K562 (cell line): ENCODE results near the gene UBN2. TPM values are rescaled to one million over a fixed set of nuclear protein-coding genes. Genes with fewer than 3 reads are reported as not detected.

Experiments
- C11orf30 ChIP-seq: fragments of 450-650 bp; IDR thresholded peaks from 2 replicates; pipeline ENCODE4 v1.6.1; 2016; ENCODE audit warnings: low read depth, mild to moderate bottlenecking
- CTCF ChIP-seq, 3 experiments: IDR thresholded peaks in 2 of 3; conservative IDR thresholded peaks in 1 of 3; 2 replicates each; pipeline ENCODE4 v1.5.1; 2011 to 2012; ENCODE audit warnings: low read length in 3 of 3, mild to moderate bottlenecking in 3 of 3, control low read depth in 2 of 3, improper control_type of control experiment in 1 of 3, inconsistent platforms in 1 of 3, low read depth in 1 of 3, mixed read lengths in 1 of 3, moderate library complexity in 1 of 3; ENCODE audit not compliant: insufficient read depth in 2 of 3
- ELK3 ChIP-seq: fragments of 450-650 bp; formaldehyde crosslinking; IDR thresholded peaks from 2 replicates; pipeline ENCODE4 v1.4.0; 2020; ENCODE audit warnings: mild to moderate bottlenecking
- ETV6 ChIP-seq, 3 experiments: fragments of 150-350 bp in 1 of 3; sonication (generic) in 1 of 3; formaldehyde crosslinking in 1 of 3; IDR thresholded peaks; 2 replicates each; pipeline versions ENCODE4 v1.6.1 to v1.8.0; 2014 to 2022; ENCODE audit warnings: borderline replicate concordance in 2 of 3, low read depth in 2 of 3, antibody characterized with exemption in 1 of 3, low read length in 1 of 3, mild to moderate bottlenecking in 1 of 3, missing genetic modification reagents in 1 of 3
- GABPB2 ChIP-seq: fragments of 250-450 bp; sonication (Bioruptor Pico); conservative IDR thresholded peaks from 2 replicates; pipeline ENCODE4 v1.5.1; 2021; ENCODE audit warnings: mild to moderate bottlenecking
- HDAC6 ChIP-seq: IDR thresholded peaks from 2 replicates; pipeline ENCODE4 v1.6.1; 2012; ENCODE audit warnings: low read depth, mild to moderate bottlenecking, control low read depth, inconsistent platforms, low read length, moderate library complexity
- MAFK ChIP-seq: IDR thresholded peaks from 2 replicates; pipeline ENCODE4 v1.6.1; 2011; ENCODE audit warnings: low read length, improper control_type of control experiment
- NFE2 ChIP-seq: IDR thresholded peaks from 2 replicates; pipeline ENCODE4 v1.6.1; 2014; ENCODE audit warnings: antibody characterized with exemption, low read depth
- NONO ChIP-seq, 2 experiments: fragments of 200-400 bp in 1 of 2; fragments of 450-650 bp in 1 of 2; formaldehyde crosslinking in 1 of 2; IDR thresholded peaks; 2 replicates each; pipeline ENCODE4 v1.6.1; 2017; ENCODE audit warnings: low read depth in 2 of 2, mild to moderate bottlenecking in 2 of 2, moderate library complexity in 2 of 2, low read length in 1 of 2
- PHF20 ChIP-seq: fragments of 450-650 bp; IDR thresholded peaks from 2 replicates; pipeline ENCODE4 v1.6.1; 2018; ENCODE audit not compliant: partially characterized antibody
- RBM15 ChIP-seq: fragments of 200-400 bp; formaldehyde crosslinking; IDR thresholded peaks from 2 replicates; pipeline ENCODE4 v1.6.1; 2018; ENCODE audit warnings: mild to moderate bottlenecking, low read length, moderate library complexity; ENCODE audit not compliant: insufficient read depth
- RBM34 ChIP-seq: fragments of 200-400 bp; formaldehyde crosslinking; IDR thresholded peaks from 2 replicates; pipeline ENCODE4 v1.6.1; 2018; ENCODE audit warnings: low read length, borderline replicate concordance; ENCODE audit not compliant: insufficient read depth
- SIX5 ChIP-seq, 2 experiments: IDR thresholded peaks; 2 replicates each; pipeline ENCODE4 v1.6.1; 2011; ENCODE audit warnings: low read length in 2 of 2, borderline replicate concordance in 1 of 2, low read depth in 1 of 2, mild to moderate bottlenecking in 1 of 2, moderate library complexity in 1 of 2; ENCODE audit not compliant: insufficient read depth in 1 of 2
- SNRNP70 ChIP-seq: fragments of 200-400 bp; formaldehyde crosslinking; optimal IDR thresholded peaks from 2 replicates; pipeline ENCODE3; 2017; ENCODE audit warnings: low read depth, low read length
- SREBF1 ChIP-seq: fragments of 150-350 bp; IDR thresholded peaks from 2 replicates; pipeline ENCODE4 v1.6.1; 2014; ENCODE audit warnings: antibody characterized with exemption, low read depth, low read length, borderline replicate concordance
- SRSF9 ChIP-seq: fragments of 200-400 bp; formaldehyde crosslinking; IDR thresholded peaks from 2 replicates; pipeline ENCODE4 v1.6.1; 2017; ENCODE audit warnings: low read depth, low read length, borderline replicate concordance
- ZNF316 ChIP-seq: fragments of 450-650 bp; IDR thresholded peaks from 2 replicates; pipeline ENCODE4 v1.6.1; 2016
- polyA plus RNA-seq, 8 experiments: library from polyadenylated mRNA; depleted of rRNA in 4 of 8; stranded (reverse) in 5 of 8; unstranded in 3 of 8; fragments of >200 nt; fragmentation: Nextera tagmentation in 2 of 8; fragmentation: Illumina TruSeq in 1 of 8; extraction: Ambion mirVana in 2 of 8; extraction: Trizol in 1 of 8; gene quantifications; 2 replicates each; pipeline versions ENCODE4 v1.2.1 to v1.2.3, GENCODE V29; 2011 to 2014; ENCODE audit warnings: inconsistent platforms in 1 of 8, missing spikeins in 1 of 8
- total RNA-seq, 7 experiments: library from RNA; depleted of rRNA in 6 of 7; stranded (reverse); fragments of >200 nt in 6 of 7; fragmentation: Illumina TruSeq in 2 of 7; extraction: Trizol in 2 of 7; gene quantifications; 2 replicates each; pipeline versions ENCODE4 v1.2.1 to v1.2.3, GENCODE V29; 2011 to 2021; ENCODE audit warnings: low replicate concordance in 1 of 7
- TF ChIP-seq, protein P1 (sequence below): sonication (generic); formaldehyde crosslinking; IDR thresholded peaks from 2 replicates; pipeline ENCODE4 v1.8.0; 2022; ENCODE audit warnings: missing genetic modification reagents, mild to moderate bottlenecking, borderline replicate concordance
- TF ChIP-seq, protein P2 (sequence below): fragments of 250-450 bp; sonication (Bioruptor Pico); IDR thresholded peaks from 2 replicates; pipeline ENCODE4 v1.4.0; 2020
- TF ChIP-seq, protein P3 (sequence below): IDR thresholded peaks from 2 replicates; pipeline ENCODE4 v1.6.1; 2011; ENCODE audit warnings: borderline replicate concordance, low read depth, mild to moderate bottlenecking, moderate library complexity, low read length; ENCODE audit not compliant: insufficient read depth, poor library complexity, severe bottlenecking

Gene UBN2
- total and polyA plus RNA-seq, 9 of the 15 experiments (the other 6 are each of a cell fraction or from before 2014, with no cell fraction given) = 1.2 to 19.5 (median 9.9) TPM

DNA sequence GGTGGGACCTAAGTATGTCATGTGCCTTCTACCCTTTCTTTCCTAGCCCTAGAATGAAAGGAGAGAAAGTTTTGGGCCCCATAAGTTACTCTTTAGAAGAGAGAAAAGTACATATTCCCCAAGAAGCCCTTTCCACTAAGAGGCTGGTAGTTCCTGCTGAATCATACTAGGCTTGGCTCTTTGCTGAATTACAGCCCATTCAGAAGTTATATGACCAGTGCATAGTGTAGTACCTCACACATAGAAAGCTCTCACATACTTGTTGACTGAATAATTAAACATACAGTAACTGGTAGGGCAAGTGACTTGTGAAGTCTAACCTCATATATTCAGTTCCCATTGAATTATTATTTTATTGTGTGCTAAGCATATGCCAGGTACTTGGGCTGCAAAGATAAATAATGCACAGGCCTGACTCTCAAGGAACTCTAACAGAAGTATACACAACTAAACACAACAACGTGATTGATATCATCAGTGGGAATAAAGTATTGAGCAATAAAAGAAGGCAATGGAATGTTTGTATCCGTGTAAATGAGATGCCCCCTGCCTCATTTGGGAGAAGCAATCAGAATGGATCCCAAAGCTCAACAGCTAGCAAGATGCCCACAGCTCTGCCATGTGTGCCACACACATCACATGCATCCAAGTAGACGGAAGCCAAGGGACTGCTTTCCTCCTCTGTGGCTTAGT is 38.9 kb upstream of the UBN2 start (continued):
- TF ChIP-seq CTCF (IDR thresholded peaks at IDR 0.05 in 2 of 3, conservative IDR thresholded peaks at IDR 0.05 in 1 of 3; ENCODE audit: insufficient read depth in 2 of 3, low read depth in 1 of 3, low read length in 3 of 3) = no peak
- TF ChIP-seq SNRNP70 = no peak
- TF ChIP-seq ELK3 (CRISPR knock-in tag) = no peak
- TF ChIP-seq, protein P1, sequence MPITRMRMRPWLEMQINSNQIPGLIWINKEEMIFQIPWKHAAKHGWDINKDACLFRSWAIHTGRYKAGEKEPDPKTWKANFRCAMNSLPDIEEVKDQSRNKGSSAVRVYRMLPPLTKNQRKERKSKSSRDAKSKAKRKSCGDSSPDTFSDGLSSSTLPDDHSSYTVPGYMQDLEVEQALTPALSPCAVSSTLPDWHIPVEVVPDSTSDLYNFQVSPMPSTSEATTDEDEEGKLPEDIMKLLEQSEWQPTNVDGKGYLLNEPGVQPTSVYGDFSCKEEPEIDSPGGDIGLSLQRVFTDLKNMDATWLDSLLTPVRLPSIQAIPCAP (CRISPR knock-in tag) = no peak
- TF ChIP-seq RBM34 = no peak
- TF ChIP-seq, protein P2, sequence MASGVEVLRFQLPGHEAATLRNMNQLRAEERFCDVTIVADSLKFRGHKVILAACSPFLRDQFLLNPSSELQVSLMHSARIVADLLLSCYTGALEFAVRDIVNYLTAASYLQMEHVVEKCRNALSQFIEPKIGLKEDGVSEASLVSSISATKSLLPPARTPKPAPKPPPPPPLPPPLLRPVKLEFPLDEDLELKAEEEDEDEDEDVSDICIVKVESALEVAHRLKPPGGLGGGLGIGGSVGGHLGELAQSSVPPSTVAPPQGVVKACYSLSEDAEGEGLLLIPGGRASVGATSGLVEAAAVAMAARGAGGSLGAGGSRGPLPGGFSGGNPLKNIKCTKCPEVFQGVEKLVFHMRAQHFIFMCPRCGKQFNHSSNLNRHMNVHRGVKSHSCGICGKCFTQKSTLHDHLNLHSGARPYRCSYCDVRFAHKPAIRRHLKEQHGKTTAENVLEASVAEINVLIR (CRISPR knock-in tag) = no peak
- peak; percentile 32; the same call in 1 of the 2 replicates for TF ChIP-seq MAFK
- TF ChIP-seq SREBF1 = no peak
- TF ChIP-seq, protein P3, sequence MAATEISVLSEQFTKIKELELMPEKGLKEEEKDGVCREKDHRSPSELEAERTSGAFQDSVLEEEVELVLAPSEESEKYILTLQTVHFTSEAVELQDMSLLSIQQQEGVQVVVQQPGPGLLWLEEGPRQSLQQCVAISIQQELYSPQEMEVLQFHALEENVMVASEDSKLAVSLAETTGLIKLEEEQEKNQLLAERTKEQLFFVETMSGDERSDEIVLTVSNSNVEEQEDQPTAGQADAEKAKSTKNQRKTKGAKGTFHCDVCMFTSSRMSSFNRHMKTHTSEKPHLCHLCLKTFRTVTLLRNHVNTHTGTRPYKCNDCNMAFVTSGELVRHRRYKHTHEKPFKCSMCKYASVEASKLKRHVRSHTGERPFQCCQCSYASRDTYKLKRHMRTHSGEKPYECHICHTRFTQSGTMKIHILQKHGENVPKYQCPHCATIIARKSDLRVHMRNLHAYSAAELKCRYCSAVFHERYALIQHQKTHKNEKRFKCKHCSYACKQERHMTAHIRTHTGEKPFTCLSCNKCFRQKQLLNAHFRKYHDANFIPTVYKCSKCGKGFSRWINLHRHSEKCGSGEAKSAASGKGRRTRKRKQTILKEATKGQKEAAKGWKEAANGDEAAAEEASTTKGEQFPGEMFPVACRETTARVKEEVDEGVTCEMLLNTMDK = no peak
- no peak for TF ChIP-seq PHF20
- no peak for TF ChIP-seq RBM15
- TF ChIP-seq ZNF316 = 0 out of 2 replicates have a peak, but pooled peaks have one; percentile 16
- TF ChIP-seq NFE2 = peak; percentile 62
- TF ChIP-seq ETV6 (IDR thresholded peaks at IDR 0.05; ENCODE audit: borderline replicate concordance in 1 of 2, low read depth in 2 of 2, low read length in 1 of 2) = no peak
- no peak for TF ChIP-seq ETV6 (CRISPR knock-in tag; IDR thresholded peaks at IDR 0.05; ENCODE audit: borderline replicate concordance)
- TF ChIP-seq C11orf30 = peak; percentile 46; the same call in 1 of the 2 replicates
- no peak for TF ChIP-seq GABPB2 (CRISPR knock-in tag)
- TF ChIP-seq SIX5 (IDR thresholded peaks at IDR 0.05; ENCODE audit: borderline replicate concordance in 1 of 2, insufficient read depth in 1 of 2, low read depth in 1 of 2, low read length in 2 of 2) = no peak
- TF ChIP-seq HDAC6 = no peak
- TF ChIP-seq SRSF9 = no peak
- TF ChIP-seq NONO (IDR thresholded peaks at IDR 0.05; ENCODE audit: low read depth in 2 of 2, low read length in 1 of 2) = no peak
